Measurements from ENCODE around the gene STIM2. TPM values are rescaled to one million over a fixed set of nuclear protein-coding genes. Genes with fewer than 3 reads are reported as not detected.

Gene STIM2
- polyA plus RNA-seq, 3 donors: 8.6 to 16.5 (median 8.8) TPM

DNA sequence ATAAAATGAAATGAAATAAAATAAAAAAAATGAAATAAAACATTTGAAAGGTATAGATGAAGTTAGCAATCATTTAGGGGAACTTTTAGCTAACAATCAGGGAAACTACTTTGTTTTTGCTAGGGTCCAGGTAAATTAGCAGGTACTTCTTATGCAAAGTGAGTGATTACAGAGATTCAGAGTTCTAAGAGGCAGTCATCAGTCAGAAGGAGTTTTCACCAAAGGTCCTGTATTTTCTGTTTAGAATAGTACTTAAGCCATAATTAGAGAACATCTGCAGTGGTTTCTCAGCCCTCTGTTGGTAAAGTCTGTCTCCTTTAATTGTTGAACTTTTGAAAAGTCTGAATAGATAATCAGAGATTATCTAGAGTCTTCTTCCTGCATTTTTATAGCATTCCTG lies 50.6 kb downstream of the STIM2 start:
- Histone ChIP-seq H3K9me3 (replicated peaks in 1 of 2; ENCODE audit: control insufficient read depth in 1 of 2, insufficient read depth in 1 of 2, low read length in 2 of 2) (no peaks in the 10 kb centered on the region), H3K4me2 (replicated peaks; ENCODE audit: extremely low read depth, low read length, poor library complexity, severe bottlenecking) (no peak overlapping the region), H3K4me1 (ENCODE audit: control insufficient read depth in 1 of 2, insufficient read depth in 2 of 2, low read length in 2 of 2) (peaks cover 8 to 13% of the 10 kb centered on the region in 2 donors), H3K4me3 (replicated peaks in 1 of 3; ENCODE audit: low read depth in 2 of 3, low read length in 3 of 3) (no peak overlapping the region), H2AFZ (ENCODE audit: insufficient read depth, low read depth, low read length, poor library complexity, severe bottlenecking) (no peak overlapping the region), H3K27ac (ENCODE audit: low read depth in 1 of 2, low read length in 2 of 2) (no peak overlapping the region), H3K9ac (ENCODE audit: insufficient read depth, low read length, poor library complexity, severe bottlenecking) (no peak overlapping the region), H4K20me1 (ENCODE audit: insufficient read depth, low read length) (peaks cover 20% of the 10 kb centered on the region), H3K27me3 (ENCODE audit: control insufficient read depth in 2 of 2, insufficient read depth in 2 of 2, low read length in 2 of 2) (no peaks in the 10 kb centered on the region), H3K36me3 (replicated peaks in 1 of 2; ENCODE audit: control insufficient read depth in 1 of 2, insufficient read depth in 2 of 2, low read length in 2 of 2) (no peaks in the 10 kb centered on the region), H3K79me2 (ENCODE audit: insufficient read depth, low read length) (peaks cover 25% of the 10 kb centered on the region)
- H3K4me3 Mint-ChIP-seq: no peak overlapping the region
- H3K9me3 Mint-ChIP-seq: peaks cover 0 to 2% (median 0%) of the 10 kb centered on the region in 7 donors
- no peaks in the 10 kb centered on the region for H3K27me3 Mint-ChIP-seq (ENCODE audit: low read depth in 3 of 3)
- peaks cover 2 to 5% of the 10 kb centered on the region in 2 donors for H3K36me3 Mint-ChIP-seq
- no peak for DNase-seq
- H3K27ac Mint-ChIP-seq: no peak overlapping the region
- intact Hi-C loops (cut with micrococcal nuclease): no loop called here
- no peak for TF ChIP-seq CTCF (IDR thresholded peaks at IDR 0.05)
- peaks cover 27% of the 10 kb centered on the region for H3K4me1 Mint-ChIP-seq

- H3K4me2 ChIP-seq (replicated peaks; ENCODE audit: extremely low read depth, low read length, poor library complexity, severe bottlenecking): no peak overlapping the region
- no peaks in the 10 kb centered on the region for H3K27me3 ChIP-seq (ENCODE audit: control insufficient read depth in 2 of 2, insufficient read depth in 2 of 2, low read length in 2 of 2)
- peaks cover 25% of the 10 kb centered on the region for H3K79me2 ChIP-seq (ENCODE audit: insufficient read depth, low read length)
- TF ChIP-seq CTCF (IDR thresholded peaks at IDR 0.05): no peak
- Mint-ChIP-seq H3K36me3 (peaks cover 2 to 5% of the 10 kb centered on the region in 2 donors), H3K4me1 (peaks cover 28% of the 10 kb centered on the region), H3K27ac (no peak overlapping the region), H3K27me3 (ENCODE audit: low read depth in 3 of 3) (no peaks in the 10 kb centered on the region), H3K9me3 (peaks cover 0 to 2% (median 0%) of the 10 kb centered on the region in 7 donors), H3K4me3 (no peak overlapping the region)
- H3K4me1 ChIP-seq (ENCODE audit: control insufficient read depth in 1 of 2, insufficient read depth in 2 of 2, low read length in 2 of 2): peaks cover 8 to 13% of the 10 kb centered on the region in 2 donors
- DNase-seq: no peak
- no peak overlapping the region for H2AFZ ChIP-seq (ENCODE audit: insufficient read depth, low read depth, low read length, poor library complexity, severe bottlenecking)
- intact Hi-C loops (cut with micrococcal nuclease): no loop called here
- H3K9ac ChIP-seq (ENCODE audit: insufficient read depth, low read length, poor library complexity, severe bottlenecking): no peak overlapping the region
- WGBS (ENCODE audit: insufficient coverage): no CpG with 5 or more reads among the region's 6 CpGs
- H3K27ac ChIP-seq (ENCODE audit: low read depth in 1 of 2, low read length in 2 of 2): no peak overlapping the region
- no peak overlapping the region for H3K4me3 ChIP-seq (replicated peaks in 1 of 3; ENCODE audit: low read depth in 2 of 3, low read length in 3 of 3)
- no peaks in the 10 kb centered on the region for H3K36me3 ChIP-seq (replicated peaks in 1 of 2; ENCODE audit: control insufficient read depth in 1 of 2, insufficient read depth in 2 of 2, low read length in 2 of 2)
- no peaks in the 10 kb centered on the region for H3K9me3 ChIP-seq (replicated peaks in 1 of 2; ENCODE audit: control insufficient read depth in 1 of 2, insufficient read depth in 1 of 2, low read length in 2 of 2)
- H4K20me1 ChIP-seq (ENCODE audit: insufficient read depth, low read length): peaks cover 20% of the 10 kb centered on the region
Observed at GRCh38 chr4:26912069-26912468, 51.4 kb downstream of the STIM2 start.
